ENCODE results near the gene TMEM132A.

The TMEM132A gene

DNA sequence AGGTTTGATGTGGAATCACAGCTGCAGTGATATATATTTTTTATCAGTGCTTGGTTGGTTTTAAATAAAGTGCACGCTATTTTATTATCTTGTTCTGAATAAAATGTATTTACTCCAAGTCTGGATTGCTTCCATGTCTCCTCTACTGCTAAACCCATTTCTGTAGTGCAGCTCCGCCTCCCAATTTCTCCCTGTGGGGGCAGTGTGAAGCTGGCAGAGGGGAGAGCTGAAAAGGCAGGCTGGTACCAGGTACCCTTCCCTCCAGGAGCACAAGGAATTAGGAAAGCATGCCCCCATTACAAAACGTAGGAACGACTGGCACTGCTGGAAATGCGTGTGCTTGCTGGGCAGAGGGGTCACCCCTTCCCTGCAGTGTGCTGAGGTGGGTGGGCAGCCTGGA, 934 bp upstream of the TMEM132A start:
- DNase-seq (ENCODE audit: low spot score) = no peak

DNA sequence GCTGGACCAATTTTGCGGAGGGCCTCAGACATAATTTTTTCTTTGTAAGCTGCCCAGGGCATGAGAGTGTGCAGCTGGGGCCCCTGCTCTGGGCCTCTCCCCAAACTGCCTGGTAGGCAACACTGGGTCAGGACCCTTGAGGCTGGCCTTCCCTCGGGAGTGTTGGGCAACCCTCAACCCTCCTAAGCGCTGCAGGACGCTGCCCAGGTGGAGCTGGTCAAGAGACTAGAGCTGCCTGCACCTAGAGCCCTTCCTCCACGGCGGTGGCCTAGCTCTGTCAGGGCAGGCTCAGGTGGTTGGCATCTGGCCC, 505 bp upstream of the TMEM132A start:
- DNase-seq (ENCODE audit: low spot score) = no peak

DNA sequence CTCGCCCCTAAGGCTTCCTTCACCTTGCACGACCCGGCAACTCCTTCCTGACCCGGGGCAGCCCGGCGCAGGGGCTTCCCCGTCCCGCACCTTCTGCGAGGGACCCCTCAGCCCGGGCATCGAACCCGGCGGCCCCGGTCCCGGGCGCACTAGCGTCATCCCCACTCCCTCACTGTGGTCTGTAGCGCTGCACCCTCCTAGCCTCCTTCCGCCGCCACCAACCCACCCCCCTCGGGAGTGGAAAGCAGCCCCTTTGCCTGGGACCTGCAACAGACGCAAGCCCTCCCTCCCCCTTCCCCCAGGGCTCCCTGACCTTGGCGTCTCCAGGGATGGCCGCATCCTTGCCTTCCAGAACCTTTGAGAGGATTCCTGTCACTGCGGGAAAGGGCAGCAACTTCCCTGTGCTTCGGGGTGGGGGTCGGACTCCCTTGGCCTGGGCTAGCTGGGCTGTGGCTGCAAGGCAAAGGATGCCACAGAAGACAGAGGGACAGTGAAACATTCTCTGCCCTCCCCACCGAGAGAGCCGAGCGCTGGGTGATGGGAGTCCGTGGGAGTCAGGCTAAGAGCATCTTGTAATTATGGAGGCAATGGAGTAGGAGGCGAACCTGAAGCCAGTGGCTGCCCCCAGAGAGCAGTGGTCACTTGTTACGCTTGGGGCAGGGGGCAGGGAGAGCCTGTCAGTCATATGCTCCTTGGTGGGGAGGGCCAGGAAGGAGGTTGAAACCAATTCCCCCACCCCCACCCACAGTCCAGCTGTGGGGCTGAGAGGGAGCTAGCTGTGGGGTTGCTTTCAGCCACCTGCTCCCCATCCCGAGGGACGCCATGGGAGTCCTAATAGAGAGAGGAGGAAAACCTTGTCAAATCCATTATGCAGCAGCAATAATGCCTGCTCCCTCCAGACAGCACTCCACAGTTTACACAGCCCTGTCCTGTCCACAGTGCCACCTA, 920 bp downstream of the TMEM132A start:
- DNase-seq (ENCODE audit: low spot score) = no peak

- DNase-seq (ENCODE audit: low spot score) = no peak
Measured at GRCh38 chr11:60925868-60926267, 1.6 kb downstream of the TMEM132A start.

DNA sequence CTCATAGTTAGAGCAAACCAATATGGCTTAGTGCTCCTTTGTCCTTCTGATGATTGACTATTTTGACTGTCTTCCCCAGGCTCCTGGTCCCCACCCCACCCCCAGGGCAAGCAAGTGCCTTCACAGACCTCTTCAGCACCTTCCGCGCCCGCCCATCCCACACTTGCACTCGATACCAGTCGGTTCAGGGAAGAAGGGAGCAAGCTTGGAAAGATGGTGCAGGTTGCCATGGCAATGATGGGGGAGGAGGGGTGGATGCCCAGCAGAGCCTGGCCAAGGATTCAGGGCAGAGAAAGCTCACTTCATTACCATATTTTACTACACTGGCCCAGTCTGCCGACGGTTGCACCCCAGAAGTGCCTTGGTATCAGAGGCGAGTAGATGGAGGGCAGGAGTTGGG, 2.2 kb downstream of the TMEM132A start:
- peak; percentile 67 for DNase-seq (ENCODE audit: low spot score)

GRCh38 chr11:60927061-60927592, 2.9 kb downstream of the TMEM132A start:
- no peak for DNase-seq (ENCODE audit: low spot score)

DNA sequence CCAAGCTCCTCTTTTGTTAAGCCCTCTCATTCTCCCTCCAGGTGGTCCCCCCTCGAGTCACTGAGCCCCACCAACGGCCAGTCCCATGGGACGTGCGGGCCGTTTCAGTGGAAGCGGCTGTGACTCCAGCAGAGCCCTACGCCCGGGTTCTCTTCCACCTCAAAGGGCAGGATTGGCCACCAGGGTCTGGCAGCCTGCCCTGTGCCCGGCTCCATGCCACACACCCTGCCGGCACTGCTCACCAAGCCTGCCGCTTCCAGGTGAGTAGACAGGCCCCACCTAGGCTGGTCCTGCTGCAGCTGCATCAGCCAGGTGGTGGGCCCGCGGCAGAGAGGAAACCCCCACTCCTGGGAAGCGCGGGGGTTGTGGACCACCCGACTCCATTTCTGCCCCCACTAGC, 3.3 kb downstream of the TMEM132A start:
- no peak for DNase-seq (ENCODE audit: low spot score)

DNA sequence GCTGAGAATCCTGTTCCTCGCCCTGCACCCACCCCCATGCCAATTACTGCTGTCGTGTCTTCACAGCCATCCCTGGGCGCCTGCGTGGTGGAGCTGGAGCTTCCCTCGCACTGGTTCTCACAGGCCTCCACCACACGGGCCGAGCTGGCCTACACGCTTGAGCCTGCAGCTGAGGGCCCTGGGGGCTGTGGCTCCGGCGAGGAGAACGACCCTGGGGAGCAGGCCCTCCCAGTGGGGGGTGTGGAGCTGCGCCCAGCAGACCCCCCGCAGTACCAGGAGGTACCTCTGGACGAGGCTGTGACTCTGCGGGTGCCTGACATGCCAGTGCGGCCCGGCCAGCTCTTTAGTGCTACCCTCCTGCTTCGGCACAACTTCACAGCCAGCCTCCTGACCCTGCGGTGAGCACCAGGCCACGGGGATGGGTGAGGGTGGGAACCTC, 4.3 kb downstream of the TMEM132A start:
- DNase-seq (ENCODE audit: low spot score) = no peak

GRCh38 chr11:60929764-60930163, 5.5 kb downstream of the TMEM132A start:
- DNase-seq (ENCODE audit: low spot score) = no peak

DNA sequence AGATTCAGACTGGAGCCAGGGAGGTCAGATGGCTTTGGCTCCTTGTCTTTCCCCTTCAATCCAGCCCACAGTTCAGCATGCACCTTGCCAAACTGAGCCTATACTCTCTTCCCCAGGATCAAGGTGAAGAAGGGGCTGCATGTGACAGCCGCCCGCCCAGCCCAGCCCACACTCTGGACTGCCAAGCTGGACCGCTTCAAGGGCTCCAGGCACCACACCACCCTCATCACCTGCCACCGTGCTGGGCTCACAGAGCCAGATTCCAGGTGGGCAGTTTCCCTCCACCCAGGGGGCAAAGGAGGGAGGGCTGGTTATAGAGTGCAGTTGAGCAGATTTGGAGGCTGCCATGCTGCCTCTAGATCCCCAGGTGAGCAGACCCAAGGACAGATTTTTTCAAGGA, 6.1 kb downstream of the TMEM132A start:
- DNase-seq (ENCODE audit: low spot score) = no peak

DNA sequence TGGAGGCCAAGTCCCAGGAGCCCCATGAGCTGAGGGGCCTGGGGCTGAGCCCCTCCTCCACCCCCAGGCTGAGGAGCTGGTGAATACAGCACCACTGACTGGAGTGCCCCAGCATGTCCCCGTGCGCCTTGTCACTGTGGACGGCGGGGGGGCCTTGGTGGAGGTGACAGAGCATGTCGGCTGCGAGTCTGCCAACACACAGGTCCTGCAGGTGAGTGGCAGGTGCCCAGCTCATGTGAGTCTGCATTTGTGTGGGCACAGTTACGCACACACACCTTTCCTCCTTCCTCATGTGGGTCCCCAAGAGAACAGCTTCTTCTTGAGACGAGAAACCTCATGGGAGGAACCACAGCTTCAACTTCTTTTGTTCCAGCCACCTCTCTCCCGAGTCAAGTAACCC, 7.7 kb downstream of the TMEM132A start:
- DNase-seq (ENCODE audit: low spot score) = no peak

- no peak for DNase-seq (ENCODE audit: low spot score)
Measured at GRCh38 chr11:60932605-60933356, 8.5 kb downstream of the TMEM132A start.

DNA sequence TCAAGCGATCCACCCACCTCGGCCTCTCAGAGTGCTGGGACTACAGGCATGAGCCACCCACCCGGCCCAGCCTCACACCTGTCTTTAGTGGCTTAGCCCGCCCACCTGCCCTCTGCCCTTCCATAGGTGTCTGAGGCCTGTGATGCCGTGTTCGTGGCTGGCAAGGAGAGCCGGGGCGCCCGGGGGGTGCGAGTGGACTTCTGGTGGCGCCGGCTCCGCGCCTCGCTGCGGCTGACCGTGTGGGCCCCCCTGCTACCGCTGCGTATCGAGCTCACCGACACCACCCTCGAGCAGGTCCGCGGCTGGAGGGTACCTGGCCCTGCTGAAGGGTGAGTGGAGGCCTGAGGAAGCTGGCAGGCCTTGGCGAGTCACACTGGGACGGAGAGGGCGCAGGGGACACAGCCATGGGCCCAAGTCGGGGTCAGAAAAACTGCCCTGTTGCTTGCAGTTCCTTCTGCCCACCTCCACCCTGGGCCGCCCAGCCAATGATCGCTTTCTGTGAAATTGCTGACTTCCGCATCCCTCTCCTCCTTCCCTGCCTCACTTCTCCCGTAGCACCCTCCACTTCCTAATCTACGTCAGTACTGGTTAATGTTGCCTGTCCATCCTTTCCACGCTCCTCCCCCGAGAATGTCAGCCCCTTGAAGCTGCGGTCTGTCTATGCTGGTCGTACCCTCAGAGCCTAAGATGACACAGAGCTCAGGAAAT, 9.3 kb downstream of the TMEM132A start:
- DNase-seq (ENCODE audit: low spot score) = no peak

- no peak for DNase-seq (ENCODE audit: low spot score)
Measured at GRCh38 chr11:60934124-60934789, 10.0 kb downstream of the TMEM132A start.

- DNase-seq (ENCODE audit: low spot score) = no peak
Measured at GRCh38 chr11:60934790-60935605, 10.7 kb downstream of the TMEM132A start.

GRCh38 chr11:60935676-60936442, 11.6 kb downstream of the TMEM132A start:
- DNase-seq (ENCODE audit: low spot score) = no peak

DNA sequence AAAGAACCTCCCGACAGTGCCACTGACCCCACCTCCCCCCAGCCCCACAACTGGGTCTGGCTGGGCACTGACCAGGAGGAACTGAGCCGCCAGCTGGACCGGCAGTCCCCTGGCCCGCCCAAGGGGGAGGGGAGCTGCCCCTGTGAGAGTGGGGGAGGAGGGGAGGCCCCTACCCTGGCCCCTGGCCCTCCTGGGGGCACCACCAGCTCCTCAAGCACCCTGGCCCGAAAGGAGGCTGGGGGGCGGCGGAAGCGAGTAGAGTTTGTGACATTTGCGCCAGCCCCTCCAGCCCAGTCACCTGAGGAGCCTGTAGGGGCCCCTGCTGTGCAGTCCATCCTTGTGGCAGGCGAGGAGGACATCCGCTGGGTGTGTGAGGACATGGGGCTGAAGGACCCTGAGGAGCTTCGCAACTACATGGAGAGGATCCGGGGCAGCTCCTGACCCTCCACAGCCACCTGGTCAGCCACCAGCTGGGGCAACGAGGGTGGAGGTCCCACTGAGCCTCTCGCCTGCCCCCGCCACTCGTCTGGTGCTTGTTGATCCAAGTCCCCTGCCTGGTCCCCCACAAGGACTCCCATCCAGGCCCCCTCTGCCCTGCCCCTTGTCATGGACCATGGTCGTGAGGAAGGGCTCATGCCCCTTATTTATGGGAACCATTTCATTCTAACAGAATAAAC, 12.3 kb downstream of the TMEM132A start:
- DNase-seq (ENCODE audit: low spot score) = no peak

DNA sequence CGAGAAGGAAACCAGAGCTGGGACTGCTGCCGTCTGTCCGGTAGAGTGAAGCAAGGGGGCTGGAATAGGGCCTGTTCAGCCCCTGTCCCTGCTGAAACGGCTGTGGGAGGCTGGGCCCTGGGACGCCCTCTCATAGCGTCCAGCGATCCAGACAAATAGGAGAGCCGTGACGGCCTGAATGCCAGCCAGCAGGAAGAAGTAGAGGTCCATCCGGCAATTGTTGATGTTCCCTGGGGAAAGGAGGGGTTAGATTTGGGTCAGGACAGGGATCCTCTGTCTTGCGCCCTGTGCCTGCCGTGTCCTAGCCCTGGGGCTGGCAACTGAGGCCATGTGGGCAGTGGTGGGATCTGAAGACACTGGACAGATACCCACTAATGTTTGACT, 12.9 kb downstream of the TMEM132A start:
- no peak for DNase-seq (ENCODE audit: low spot score)

- no peak for DNase-seq (ENCODE audit: low spot score)
Measured at GRCh38 chr11:60937811-60938210, 13.6 kb downstream of the TMEM132A start.

DNA sequence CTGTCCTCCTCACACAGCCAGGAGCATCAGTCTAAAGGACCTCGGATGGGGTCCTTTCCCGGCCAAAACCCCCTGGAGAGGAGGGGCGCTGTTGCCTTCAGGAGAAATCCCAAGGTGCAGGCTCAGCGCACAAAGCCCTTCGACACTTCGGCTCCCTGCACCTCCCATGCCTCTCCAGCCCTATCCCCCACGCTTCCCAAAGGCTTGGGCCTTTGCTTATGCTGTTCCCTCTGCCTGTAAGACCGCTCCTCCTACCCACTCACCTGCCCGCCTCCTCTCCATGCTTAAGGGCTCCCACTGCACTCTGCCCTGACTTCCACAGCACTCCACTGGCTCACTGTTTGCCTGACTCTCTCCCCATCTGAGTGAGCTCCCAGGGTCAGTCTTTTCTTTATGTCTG, 14.2 kb downstream of the TMEM132A start:
- DNase-seq (ENCODE audit: low spot score) = no peak
